Measurements from ENCODE around the gene ZFAND2A.
"Not testable (repeated sequence)": the region's sequence is repeated elsewhere in the genome, so short reads cannot be mapped to it uniquely, and the experiment has no call there.

- TF ChIP-seq POLR2A, CTCF (IDR thresholded peaks at IDR 0.05): not testable (repeated sequence)
Observed at GRCh38 chr7:1147873-1148272, 12.1 kb downstream of the ZFAND2A start.
